GDM1 (cell line): Measurements from ENCODE around the gene TVP23C.
A peak's percentile ranks its signal among the peaks of the same experiment; 100 is the strongest.

Experiments
- DNase-seq: peaks from one replicate; lab custom pipeline; 2025; lab: John Stamatoyannopoulos, UW

Gene TVP23C

GRCh38 chr17:15496735-15497670 lies 66.3 kb downstream of the TVP23C start:
- no peak for DNase-seq

- DNase-seq = no peak
Observed at GRCh38 chr17:15494821-15495220, 68.5 kb downstream of the TVP23C start.

- DNase-seq = no peak
Observed at GRCh38 chr17:15493693-15494035, 69.6 kb downstream of the TVP23C start.

- no peak for DNase-seq
Observed at GRCh38 chr17:15492791-15493692, 70.2 kb downstream of the TVP23C start.

- no peak for DNase-seq
Observed at GRCh38 chr17:15492186-15492585, 71.1 kb downstream of the TVP23C start.

- peak; percentile 75 for DNase-seq
Observed at GRCh38 chr17:15490634-15491261, 72.5 kb downstream of the TVP23C start.

GRCh38 chr17:15488557-15488956 lies 74.7 kb downstream of the TVP23C start:
- DNase-seq = no peak

- no peak for DNase-seq
Observed at GRCh38 chr17:15485045-15485444, 78.2 kb downstream of the TVP23C start.

- no peak for DNase-seq
Observed at GRCh38 chr17:15483431-15483830, 79.9 kb downstream of the TVP23C start.

- DNase-seq = no peak
Observed at GRCh38 chr17:15482476-15482875, 80.8 kb downstream of the TVP23C start.

- DNase-seq = no peak
Observed at GRCh38 chr17:15481481-15481880, 81.8 kb downstream of the TVP23C start.

- no peak for DNase-seq
Observed at GRCh38 chr17:15480204-15480603, 83.1 kb downstream of the TVP23C start.

- DNase-seq = no peak
Observed at GRCh38 chr17:15479703-15480102, 83.6 kb downstream of the TVP23C start.

GRCh38 chr17:15478845-15479244 lies 84.4 kb downstream of the TVP23C start:
- no peak for DNase-seq

GRCh38 chr17:15475631-15476354 lies 87.5 kb downstream of the TVP23C start:
- no peak for DNase-seq

GRCh38 chr17:15472891-15473290 lies 90.4 kb downstream of the TVP23C start:
- DNase-seq = no peak

- no peak for DNase-seq
Observed at GRCh38 chr17:15470536-15470935, 92.7 kb downstream of the TVP23C start.

- DNase-seq = no peak
Observed at GRCh38 chr17:15469260-15469659, 94.0 kb downstream of the TVP23C start.

GRCh38 chr17:15468126-15468525 lies 95.2 kb downstream of the TVP23C start:
- DNase-seq = no peak

GRCh38 chr17:15467592-15467991 lies 95.7 kb downstream of the TVP23C start, which contains the start of gene CDRT4:
TSS of gene CDRT4 (minus strand) at chr17:15467621. CDS start at chr17:15440238, 27,383 bp downstream.
- DNase-seq = no peak

GRCh38 chr17:15466131-15466530 lies 97.2 kb downstream of the TVP23C start:
- DNase-seq = no peak
